ENCODE results near the gene SLC28A1.
"Not testable (repeated sequence)": the region's sequence is repeated elsewhere in the genome, so short reads cannot be mapped to it uniquely, and the experiment has no call there.

Gene SLC28A1

DNA sequence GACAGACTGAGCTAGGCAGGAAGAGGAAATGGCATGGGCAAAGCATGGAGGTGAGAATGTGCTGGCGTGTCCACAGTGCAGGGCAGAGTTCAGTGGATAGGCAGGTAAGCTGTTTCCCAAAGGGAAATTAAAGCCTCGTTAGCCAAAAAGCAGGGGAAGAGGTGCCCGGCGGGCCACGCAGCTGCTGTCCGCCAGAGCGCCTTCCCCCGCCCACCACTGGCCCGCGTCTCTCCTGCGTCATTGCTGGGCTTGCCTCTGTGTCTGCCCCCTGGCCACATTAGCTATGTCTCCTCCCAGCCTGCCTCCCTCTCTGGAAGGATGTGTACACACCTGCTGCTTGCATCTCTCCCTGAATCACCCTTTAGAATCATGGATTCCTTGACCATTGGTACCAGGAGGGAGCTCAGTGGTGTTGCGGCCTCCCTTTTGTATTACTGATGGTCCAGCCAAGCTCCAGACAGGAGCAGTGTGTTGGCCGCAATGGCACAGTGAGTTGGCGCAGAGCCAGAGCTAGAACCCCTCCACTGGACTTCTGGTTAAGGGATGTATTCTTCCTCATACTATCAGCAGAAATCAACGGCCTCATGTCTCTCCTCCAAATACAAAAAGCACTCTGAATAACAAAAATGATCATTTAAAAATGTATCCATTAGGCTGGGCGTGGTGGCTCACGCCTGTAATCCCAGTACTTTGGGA lies 26.6 kb downstream of the SLC28A1 start:
- DNase-seq = no peak

DNA sequence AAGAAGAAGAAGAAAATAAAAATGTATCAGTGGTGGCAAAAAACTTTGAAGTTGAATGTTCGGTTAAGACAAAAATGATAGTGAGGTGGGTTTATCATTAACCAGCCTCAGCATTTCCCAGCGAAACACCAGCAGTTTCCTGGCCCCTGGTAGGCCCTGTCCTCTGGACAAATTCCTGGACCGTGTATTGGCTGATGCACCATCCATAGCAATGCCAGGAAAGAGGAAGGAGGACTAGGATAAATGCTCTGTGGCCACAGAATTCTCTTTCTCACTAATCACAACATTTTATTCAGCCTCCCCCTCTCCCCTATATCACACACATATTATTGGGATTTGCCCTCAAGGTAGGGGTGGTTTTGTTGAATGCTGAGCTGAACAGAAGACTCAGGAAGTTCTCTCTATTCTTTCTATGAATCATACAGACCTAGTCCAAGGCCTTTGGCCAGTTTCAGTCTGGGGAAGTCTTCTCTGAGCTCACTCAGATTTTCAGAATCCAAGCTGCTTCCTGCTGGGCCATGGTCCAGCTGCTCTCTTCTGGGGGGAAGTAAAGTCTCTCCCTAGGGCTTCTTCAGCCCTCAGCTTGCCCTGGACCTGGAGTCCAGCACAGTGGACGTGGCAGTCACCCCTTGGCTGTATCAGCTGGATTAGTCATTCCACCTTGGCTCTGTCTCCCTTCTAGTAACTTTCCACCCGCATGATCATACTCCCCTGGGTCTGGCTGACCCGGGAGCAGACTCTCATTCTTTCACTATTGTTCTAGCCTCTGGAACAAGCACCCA lies 27.6 kb downstream of the SLC28A1 start:
- DNase-seq = no peak

DNA sequence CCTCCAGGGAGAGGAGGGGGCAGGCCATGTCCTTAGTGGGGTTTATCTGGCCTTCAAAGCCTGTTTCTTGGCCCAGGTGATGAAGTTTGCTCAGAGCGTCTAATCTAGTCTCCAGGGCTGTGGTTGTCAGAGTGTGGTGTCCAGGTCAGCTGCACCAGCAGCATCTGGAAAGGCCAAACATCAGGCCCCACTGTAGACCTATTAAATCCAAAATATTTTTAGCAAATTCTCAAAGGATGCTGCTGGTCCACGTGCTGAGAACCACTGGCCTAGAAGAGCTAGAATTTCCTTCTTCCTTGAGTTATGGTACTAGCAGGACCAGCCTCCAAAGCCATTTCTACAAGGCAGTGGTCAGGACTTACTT lies 28.9 kb downstream of the SLC28A1 start:
- no peak for DNase-seq

GRCh38 chr15:84914351-84914750 lies 29.9 kb downstream of the SLC28A1 start:
- no peak for DNase-seq

GRCh38 chr15:84914909-84915605 lies 30.6 kb downstream of the SLC28A1 start:
- no peak for DNase-seq

DNA sequence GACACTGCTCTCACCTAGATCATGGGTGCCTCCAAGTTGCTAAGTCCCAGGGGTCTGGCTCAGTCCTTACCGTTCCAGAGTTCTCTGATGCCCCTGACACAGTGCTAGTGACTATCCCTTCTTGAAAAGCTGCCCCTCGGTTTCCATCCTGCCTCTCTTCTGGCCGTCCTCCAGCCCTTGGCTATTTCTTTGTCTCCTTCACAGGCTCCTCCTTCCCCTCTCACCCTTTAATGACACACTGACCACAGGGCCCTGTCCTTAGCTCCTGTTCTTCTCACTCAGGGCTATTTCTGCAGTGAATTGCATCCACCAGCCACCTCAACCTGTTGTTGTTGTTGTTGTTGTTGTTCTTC lies 31.1 kb downstream of the SLC28A1 start:
- no peak for DNase-seq

DNA sequence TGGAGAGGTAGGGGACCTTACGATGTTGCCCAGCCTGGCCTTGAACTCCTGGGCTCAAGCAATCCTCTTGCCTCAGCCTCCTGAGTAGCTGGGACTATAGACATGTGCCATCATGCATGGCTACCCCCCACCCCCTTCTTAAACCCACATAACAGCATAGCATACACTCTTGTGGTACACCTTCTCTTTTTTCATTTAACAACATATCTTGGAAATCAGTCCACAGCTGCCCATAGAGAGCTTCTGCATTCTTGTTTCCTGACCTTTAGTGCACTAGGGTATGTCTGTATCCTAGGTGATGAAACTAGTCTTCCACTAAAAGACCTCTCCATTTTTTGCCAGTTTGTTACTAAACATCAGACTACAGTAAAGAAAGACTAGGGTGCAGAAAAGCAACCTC lies 33.0 kb downstream of the SLC28A1 start:
- DNase-seq = no peak

DNA sequence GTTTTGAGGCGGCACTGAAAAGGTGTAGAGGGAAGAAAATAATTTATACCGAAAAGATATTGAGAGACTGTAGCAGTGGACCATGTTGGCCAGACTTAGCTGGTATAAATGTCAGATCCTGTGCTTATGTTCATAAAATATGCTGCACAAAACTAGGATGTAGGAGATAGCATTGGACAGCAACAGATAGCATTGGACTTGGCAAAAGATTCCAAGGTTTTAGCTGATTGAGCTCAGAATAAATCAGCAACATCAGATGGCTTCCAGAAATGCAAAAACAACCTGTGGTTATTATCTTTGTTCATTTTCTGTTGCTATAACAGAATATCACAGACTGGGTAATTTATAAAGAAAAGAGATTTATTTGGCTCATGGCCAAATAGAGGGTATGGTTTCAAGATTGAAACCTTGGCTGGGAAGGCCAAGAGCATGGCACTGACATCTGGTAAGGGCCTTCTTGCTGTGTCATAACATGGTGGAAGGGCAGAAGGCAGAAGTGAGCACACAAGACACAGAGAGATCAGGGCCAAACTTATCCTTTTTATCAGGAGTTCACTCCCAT lies 34.7 kb downstream of the SLC28A1 start:
- no peak for DNase-seq

DNA sequence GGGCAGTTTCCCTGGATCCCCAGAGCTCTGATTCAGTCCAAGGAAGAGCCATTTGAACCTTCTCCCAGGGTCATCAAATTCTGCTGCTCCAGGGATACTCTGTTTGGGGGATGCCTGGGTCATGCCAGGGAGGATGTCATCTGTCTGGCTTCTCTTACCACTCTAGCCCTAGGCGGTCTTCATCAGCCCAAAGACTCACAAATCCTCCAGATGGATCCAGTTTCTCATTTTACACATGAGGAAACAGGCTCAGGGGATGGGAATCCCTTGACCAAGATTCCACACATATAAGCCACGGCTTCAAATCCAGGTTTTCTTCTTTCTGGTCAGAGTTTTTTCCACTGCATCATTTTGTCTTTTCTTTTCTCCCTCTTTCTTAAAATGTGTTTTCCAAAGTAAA lies 36.7 kb downstream of the SLC28A1 start:
- no peak for DNase-seq

DNA sequence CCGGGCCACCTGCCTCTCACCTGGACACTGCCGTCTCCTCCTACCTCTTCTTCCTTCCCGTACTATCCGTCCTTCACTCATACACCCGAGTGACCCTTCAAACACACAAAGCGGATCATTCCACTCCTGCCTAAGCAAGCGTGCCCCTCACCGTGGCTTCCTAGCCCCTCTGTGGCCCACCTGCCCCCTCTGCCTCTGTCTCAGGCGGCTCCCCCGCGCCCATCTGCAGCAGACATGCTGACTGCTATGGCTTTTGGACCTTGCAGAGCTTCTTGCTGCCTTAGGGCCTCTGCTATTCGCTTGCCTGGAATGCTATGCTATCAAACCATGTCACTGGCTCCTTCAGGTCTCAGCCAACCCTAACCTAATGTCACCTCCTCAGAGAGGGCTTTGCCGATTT lies 38.1 kb downstream of the SLC28A1 start:
- no peak for DNase-seq

GRCh38 chr15:84924077-84924731 lies 39.7 kb downstream of the SLC28A1 start:
- DNase-seq = no peak

DNA sequence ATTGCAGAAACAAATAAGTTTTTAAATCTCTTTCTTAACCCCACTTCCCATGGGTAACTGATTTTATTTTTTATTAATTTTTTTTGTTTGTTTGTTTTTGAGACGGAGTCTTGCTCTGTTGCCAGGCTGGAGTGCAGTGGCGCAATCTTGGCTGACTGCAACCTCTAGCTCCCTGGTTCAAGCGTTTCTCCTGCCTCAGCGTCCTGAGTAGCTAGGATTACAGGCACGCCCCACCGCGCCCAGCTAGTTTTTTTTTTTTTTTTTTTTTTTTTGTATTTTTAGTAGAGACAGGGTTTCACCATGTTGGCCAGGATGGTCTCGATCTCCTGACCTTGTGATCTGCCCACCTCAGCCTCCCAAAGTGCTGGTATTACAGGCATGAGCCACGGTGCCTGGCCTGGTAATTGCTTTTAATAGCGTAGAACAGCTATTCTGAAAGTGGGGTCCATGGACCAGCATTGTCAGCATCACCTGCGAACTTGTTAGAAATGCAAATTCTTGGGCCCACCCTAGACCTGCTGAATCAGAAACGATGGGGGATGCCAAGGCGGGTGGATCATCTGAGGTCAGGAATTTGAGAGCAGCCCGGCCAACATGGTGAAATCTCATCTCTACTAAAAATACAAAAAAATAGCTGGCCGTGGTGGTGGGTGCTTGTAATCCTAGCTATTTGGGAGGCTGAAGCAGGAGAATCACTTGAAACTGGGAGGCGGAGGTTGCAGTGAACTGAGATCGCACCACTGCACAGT lies 40.5 kb downstream of the SLC28A1 start:
- not testable (repeated sequence) for DNase-seq

- DNase-seq = no peak
These were observed 41.4 kb downstream of the SLC28A1 start for GRCh38 chr15:84925906-84926305.

GRCh38 chr15:84926491-84927230 lies 42.2 kb downstream of the SLC28A1 start:
- DNase-seq = no peak

- no peak for DNase-seq
These were observed 44.3 kb downstream of the SLC28A1 start for GRCh38 chr15:84928843-84929168.

GRCh38 chr15:84929795-84930603 lies 45.5 kb downstream of the SLC28A1 start:
- no peak for DNase-seq

- no peak for DNase-seq
These were observed 50.7 kb downstream of the SLC28A1 start for GRCh38 chr15:84934942-84935729.

DNA sequence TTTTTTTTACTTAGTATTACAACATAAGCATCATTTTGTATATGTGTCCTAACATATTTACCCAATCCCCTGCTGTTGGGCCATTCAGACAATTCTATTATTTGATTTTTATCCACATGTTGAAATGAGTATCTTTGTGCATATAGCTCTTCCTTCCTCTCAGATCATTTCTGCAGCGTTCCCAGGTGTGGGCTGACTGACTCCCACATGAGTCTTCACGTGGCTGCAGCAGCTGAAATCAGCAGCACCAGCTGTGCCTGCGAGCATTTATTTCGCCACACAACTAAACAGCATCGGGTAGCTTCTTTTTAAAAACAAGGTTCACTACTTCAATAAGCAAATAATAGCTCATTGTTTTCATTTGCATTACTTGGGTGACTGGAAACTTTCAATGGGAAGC lies 52.7 kb downstream of the SLC28A1 start:
- no peak for DNase-seq

DNA sequence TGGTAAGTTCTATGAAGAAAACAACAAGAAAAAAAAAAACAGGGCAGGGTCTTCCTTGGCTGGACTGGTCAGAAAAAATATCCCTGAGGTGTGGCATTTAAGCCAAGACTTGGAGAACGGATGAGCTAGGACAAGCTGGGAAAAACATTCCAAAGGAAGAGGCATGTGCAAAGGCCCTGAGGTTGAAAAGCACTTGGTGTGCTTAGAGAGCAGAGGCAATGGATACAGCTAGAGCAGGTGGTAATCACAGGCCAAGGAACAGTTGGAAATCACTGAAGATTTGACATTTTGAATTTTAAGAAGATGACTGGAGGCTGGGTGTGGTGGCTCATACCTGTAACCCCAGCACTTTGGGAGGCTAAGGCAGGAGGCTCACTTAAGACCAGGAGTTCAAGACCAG lies 54.3 kb downstream of the SLC28A1 start:
- DNase-seq = no peak

DNA sequence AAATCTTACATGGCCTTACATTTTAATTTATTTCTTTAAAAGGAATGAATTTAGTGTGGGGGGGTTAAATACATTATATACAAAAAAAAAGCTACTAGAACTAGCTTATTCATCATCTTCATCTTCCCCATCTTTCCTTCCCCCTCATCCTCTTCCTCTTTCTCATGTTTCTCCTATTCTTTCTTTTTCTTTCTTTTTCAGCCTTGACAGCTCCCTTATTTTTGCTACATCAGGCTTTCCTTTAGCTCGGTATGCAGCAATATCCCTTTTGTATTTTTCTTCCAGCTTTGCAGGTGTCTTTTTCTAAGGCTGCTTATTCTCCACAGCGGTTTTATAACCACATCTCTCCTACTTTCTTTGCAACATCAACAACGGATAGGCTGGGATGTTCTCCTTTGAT lies 55.9 kb downstream of the SLC28A1 start:
- no peak for DNase-seq
